ENCODE results near the gene BOLL. TPM values are rescaled to one million over a fixed set of nuclear protein-coding genes. Genes with fewer than 3 reads are reported as not detected.

BOLL gene
- total RNA-seq, 4 donors from 2014 or later = not detected

- Histone ChIP-seq H3K27me3 (no peaks in the 10 kb centered on the region), H3K36me3 (no peaks in the 10 kb centered on the region), H3K27ac (no peak overlapping the region), H3K4me1 (no peaks in the 10 kb centered on the region), H3K4me3 (no peak overlapping the region), H3K9me3 (no peaks in the 10 kb centered on the region)
- DNase-seq = no peak
- TF ChIP-seq CTCF (IDR thresholded peaks at IDR 0.05) = no peak
- no peak for TF ChIP-seq POLR2A (IDR thresholded peaks at IDR 0.05)
- intact Hi-C loops (cut with DNase I; ENCODE audit: low total_unique reads) = no loop called here
Observed at GRCh38 chr2:197795277-197795676, 10.2 kb upstream of the BOLL start.

- H3K27me3 ChIP-seq = no peaks in the 10 kb centered on the region
- intact Hi-C loops (cut with DNase I; ENCODE audit: low total_unique reads) = no loop called here
Observed at GRCh38 chr2:197793456-197793855, 8.3 kb upstream of the BOLL start.

GRCh38 chr2:197786010-197786877, 1.1 kb upstream of the BOLL start:
- Histone ChIP-seq H3K4me3 (peak overlapping the region in 1 of 2 donors; percentile 11), H3K27me3 (peaks cover 9 to 10% of the 10 kb centered on the region in 2 donors), H3K9me3 (no peaks in the 10 kb centered on the region), H3K4me1 (peaks cover 0 to 10% of the 10 kb centered on the region in 2 donors), H3K36me3 (no peaks in the 10 kb centered on the region), H3K27ac (no peak overlapping the region)
- DNase-seq = no peak
- peak in 1 of 4 experiments; percentile 10 for TF ChIP-seq CTCF (IDR thresholded peaks at IDR 0.05)
- no peak for TF ChIP-seq POLR2A (IDR thresholded peaks at IDR 0.05)
- intact Hi-C loops (cut with DNase I; ENCODE audit: low total_unique reads) = no loop called here

More at GRCh38 chr2:197793456-197793855, 8.3 kb upstream of the BOLL start:
- TF ChIP-seq CTCF (IDR thresholded peaks at IDR 0.05) (no peak), POLR2A (IDR thresholded peaks at IDR 0.05) (no peak)
- no peaks in the 10 kb centered on the region for H3K36me3 ChIP-seq
- no peak overlapping the region for H3K27ac ChIP-seq
- DNase-seq = no peak
- no peak overlapping the region for H3K4me3 ChIP-seq
- H3K9me3 ChIP-seq = no peaks in the 10 kb centered on the region
- no peaks in the 10 kb centered on the region for H3K4me1 ChIP-seq

GRCh38 chr2:197782126-197782525, 3.0 kb downstream of the BOLL start:
- intact Hi-C loops (cut with DNase I; ENCODE audit: low total_unique reads) = no loop called here

More at GRCh38 chr2:197782126-197782525, 3.0 kb downstream of the BOLL start:
- no peaks in the 10 kb centered on the region for H3K9me3 ChIP-seq
- H3K4me1 ChIP-seq = peaks cover 0 to 10% of the 10 kb centered on the region in 2 donors
- no peak overlapping the region for H3K4me3 ChIP-seq
- TF ChIP-seq POLR2A (IDR thresholded peaks at IDR 0.05) (no peak), CTCF (IDR thresholded peaks at IDR 0.05) (no peak)
- peaks cover 7 to 8% of the 10 kb centered on the region in 2 donors for H3K27me3 ChIP-seq
- no peaks in the 10 kb centered on the region for H3K36me3 ChIP-seq
- no peak for DNase-seq
- H3K27ac ChIP-seq = no peak overlapping the region
